Activated CD8-positive, alpha-beta memory T cell treated with anti-CD3 and anti-CD28 coated beads for 4 hours (primary cell): Measurements from ENCODE around the gene NDUFA7.
"Not testable (repeated sequence)": the region's sequence is repeated elsewhere in the genome, so short reads cannot be mapped to it uniquely, and the experiment has no call there.

Experiments
- DNase-seq, 2 donors: peaks; one replicate each; pipeline ENCODE4 v3.0.0-alpha.2; 2020; ENCODE audit warnings: low read depth in 2 of 2

Gene NDUFA7

GRCh38 chr19:8264248-8264647 is 56.9 kb downstream of the NDUFA7 start:
- not testable (repeated sequence) for DNase-seq

GRCh38 chr19:8262431-8262830 is 58.7 kb downstream of the NDUFA7 start:
- DNase-seq, result no peak

GRCh38 chr19:8261881-8262280 is 59.3 kb downstream of the NDUFA7 start:
- no peak for DNase-seq

GRCh38 chr19:8261347-8261746 is 59.8 kb downstream of the NDUFA7 start:
- no peak for DNase-seq
